COR-L47 (cell line): ENCODE data around the gene TEX2.
"Not testable (repeated sequence)": the region's sequence is repeated elsewhere in the genome, so short reads cannot be mapped to it uniquely, and the experiment has no call there.

Experiments
- DNase-seq: peaks from one replicate; lab custom pipeline; 2025; lab: John Stamatoyannopoulos, UW

TEX2 gene

DNA sequence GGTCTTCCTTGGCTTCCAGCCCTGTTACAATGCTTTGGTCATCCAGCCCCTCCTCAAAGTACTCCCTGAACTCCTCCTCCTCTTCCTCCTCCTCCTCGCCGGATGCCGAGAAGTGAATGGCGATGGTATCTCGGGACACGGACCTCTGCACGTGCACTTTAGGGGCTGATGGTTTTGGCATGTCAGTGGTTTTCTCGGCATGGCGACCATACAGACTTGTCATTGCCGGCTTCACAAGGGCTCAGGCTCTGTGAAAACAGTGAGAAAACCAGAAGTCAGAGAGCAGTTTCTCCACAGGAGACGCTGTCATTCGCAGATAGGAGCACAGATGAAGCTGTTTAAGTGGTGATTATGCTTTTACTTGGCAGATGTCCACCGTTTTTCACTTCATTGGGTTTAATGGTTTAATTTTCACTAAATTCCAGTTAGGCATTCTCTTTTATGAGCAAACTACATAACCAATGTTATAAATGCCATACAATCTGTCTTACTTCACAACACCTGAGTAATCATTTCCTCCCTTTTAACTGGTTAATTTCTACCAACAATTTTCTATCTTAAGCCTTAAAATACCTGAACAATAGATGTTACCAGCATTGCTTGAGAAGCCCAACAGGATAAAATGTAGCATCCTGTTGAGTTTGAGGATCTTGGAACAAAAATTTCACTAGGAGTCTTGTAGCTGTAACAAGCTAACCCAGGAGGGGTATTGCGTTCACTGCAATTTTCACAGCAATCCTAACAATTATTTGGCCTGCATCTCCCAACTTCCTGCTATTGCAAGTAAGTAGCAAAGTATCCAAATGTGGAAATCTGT lies 48.9 kb downstream of the TEX2 start:
- peak; percentile 77 for DNase-seq

DNA sequence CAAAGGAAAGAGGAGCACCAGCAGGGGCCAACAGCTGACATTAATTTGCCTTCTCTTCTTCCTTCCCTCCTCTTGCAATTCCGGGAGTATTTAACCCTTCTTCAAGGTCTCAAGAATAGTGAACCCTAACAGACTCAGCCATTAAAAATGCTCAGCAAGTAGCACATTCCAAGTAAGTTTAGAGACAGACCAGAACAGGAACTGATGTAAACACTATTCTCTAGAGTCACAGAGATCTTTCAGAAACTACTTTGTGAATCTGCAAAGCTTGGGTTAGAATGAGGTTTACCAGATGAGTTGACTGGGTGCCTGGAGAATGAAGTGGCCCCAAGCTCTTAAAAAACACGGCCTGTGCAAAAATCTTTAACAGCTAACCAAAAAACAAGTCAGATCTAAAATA lies 50.9 kb downstream of the TEX2 start:
- DNase-seq: no peak

DNA sequence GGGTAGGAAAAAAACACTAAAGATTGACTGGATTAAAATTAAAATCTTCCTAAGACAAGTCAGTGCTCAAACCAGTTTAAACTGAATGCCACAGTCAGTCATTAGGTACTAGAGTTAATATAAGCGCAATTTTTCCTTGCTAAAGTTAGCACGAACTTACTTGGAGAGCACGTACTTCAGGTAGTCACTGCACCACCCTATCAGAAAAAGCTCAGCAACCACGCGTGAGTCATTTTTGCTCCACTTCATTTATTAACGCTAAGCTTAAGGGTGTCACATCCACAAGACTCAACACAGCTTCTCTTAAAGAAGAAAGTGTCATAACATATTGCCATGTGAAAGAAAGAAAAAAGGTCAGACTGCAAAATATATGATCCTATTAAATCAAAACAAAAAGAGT lies 53.1 kb downstream of the TEX2 start:
- DNase-seq: no peak

DNA sequence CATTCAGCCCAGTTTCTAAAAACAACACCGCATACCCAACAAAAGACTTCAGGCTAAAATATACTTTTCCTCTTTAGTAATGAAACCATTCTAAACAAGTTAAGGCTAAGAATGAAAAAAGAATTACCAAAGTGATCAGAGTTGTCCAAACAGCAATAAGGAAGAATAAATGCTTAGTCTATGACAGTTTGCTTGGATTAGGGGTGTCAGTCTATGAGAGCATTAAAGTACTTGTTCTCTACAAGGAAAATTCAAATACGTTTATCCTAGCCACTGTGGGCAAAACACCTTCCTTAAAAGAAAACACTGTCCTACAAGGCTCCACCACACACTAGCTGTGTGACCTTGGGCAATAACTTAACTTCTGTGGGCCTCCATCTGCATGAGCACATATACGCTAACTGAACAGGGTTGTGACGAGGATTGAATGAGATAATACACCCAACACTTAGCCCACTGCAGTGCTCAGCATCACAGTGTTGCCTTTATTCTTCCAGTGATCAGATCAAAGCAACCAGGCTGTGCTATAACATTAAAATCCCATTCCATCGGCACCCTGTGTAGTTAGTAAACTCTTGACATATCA lies 53.6 kb downstream of the TEX2 start:
- no peak for DNase-seq

DNA sequence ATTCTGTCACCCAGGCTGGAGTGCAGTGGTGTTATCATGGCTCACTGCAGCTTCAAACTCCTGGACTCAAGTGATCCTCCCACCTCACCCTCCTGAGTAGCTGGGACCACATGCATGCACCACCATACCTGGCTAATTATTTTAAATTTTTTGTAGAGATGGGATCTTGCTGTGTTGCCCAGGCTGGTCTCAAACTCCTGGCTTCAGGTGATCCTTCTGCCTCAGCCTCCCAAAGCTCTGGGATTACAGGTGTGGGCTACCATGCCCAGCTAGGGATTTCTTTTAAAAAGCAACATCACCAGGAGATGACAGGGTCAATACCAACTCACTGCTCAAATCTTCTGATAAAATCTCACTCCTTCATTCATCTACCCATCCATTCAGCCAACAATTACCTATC lies 54.4 kb downstream of the TEX2 start:
- not testable (repeated sequence) for DNase-seq

DNA sequence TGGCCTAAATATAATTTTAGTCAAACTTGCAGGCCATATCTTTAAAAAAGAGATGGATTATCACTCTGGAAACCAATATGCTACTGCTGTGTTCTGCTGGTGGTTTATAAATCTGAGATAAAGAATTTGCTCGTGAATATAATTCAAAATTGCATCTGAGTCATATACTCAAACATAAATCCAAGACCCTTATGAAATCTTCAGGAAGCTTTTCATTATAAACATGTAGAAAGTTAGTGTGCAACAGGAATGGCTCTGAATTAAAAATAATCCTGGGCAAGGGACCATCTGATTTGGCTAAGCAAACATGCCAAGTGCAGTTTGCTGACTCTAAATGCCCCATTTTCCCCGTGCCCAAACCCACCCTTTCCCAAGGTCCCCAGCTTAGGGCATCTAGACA lies 57.3 kb downstream of the TEX2 start:
- DNase-seq: no peak

DNA sequence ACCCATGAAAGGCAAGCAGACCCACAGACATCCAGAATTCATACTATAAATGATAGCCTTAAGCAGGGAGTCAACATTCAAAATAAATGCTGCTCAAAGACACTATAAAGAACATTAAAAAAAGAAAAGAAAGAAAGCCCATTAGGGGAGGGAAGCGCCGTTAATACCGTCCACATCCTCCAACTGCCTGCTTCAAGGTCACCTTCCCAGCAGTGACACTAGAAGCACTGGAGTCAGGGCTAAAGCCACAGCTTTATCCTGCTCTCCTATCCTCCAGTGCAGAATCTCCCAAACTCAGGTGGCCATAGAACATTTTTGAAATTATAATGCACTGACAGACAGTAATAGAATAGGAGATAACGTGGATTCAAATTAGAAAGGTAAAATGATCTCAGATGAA lies 59.4 kb downstream of the TEX2 start:
- no peak for DNase-seq

DNA sequence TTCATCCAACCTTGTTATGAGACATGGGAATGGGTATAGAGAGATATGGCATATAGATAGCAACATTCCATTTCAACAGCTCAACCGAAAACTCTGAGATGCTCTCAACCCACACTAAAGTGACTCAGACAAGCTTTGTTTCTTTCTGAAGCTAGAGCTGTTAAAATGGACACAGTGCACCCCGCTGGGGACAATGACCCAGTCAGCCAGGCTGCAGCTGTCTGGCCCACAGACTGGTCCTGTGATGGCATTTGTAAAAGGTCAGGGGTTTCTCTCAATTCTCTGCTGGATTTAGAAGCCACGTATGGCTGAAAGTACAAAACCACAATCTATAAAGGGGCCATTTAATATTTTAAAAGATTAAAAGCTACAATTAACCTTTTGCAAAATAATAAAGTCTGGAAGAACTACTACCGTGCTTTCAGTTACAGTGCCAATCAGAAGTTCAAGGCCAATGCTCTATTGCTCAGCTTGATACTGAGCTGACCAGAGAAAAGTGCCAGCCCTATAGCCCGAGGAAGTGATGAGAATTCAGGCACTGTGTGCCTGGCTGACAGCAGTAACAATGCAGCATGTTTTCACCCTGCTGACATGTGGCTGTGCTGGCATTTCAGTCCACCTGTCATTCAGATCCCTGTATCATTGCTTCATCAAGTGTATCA lies 60.2 kb downstream of the TEX2 start:
- no peak for DNase-seq

DNA sequence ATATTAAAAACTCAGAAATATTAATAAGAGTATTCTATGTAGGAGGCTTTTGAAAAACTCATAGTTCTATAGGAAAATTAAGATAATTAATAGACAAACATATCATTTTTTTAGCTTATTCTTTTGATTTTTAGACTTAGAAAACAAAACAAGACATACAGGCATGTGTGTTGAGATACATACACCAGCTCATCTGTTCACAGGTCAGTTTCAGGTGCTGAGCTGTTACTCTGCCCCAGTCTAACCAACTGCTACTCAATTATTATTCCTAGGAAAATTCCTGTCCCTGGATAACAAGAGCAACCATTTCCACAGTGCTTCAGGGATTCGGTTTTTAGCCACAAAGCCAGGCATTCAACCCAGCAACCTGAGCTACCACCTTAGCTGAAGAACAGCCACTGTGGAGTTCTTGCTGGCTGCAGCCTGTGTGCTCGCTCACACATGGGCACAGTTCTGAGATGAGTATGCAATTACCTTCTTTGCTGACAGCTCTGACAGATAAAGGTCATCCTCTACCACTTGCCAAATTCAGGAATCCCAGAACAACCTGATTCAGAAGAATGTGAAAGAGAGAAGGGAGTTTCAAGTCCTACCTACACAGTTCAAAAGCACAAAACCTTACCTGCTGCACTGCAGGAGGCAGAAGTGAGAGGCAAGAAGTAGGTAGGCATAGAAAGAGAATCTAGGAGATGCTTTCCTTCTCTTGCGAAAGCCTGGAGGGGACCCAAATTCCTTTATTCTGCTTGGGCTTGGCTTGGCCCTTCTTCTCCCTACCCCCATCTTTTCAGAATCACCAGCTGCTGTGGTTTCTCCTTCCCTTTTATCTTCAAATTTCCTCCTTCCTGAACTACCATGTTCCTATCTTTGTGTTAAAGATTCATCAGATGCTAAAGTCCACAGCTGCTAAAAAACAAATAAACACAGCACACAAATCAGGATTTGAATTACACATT lies 62.7 kb downstream of the TEX2 start:
- DNase-seq: no peak

DNA sequence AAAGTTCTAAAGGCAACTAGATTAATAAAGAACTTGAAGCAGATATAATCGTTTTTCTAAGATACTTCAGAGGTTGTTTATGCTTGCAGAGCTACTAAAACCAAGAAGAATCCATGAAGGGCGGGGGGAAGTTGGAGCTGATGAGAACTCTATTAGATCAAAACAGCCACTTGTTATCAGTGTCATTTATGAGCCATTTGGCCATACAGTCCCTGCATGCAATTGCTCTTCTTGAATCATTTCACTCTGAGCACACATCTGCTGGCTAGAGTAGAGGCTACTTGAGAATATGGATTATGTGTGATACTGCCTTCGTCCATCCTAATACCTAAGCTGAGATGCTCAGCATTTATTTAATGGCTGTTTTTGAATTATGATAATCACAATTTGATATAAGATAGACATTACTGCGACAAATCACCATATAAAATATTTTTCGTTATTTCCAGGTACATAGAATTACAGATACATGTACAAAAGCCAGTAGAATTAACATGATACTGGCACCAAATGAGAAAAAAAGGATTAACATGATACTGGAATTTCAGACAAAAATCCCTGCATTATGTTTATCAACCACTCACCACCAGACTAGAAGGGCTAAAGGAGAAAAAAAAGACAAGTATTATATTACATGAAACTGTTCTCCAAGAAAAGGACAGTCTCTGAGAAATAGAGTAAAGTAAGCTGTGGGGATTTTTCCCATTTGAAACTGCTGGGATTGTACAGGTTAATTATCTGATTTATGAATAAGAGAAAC lies 64.5 kb downstream of the TEX2 start:
- DNase-seq: no peak

DNA sequence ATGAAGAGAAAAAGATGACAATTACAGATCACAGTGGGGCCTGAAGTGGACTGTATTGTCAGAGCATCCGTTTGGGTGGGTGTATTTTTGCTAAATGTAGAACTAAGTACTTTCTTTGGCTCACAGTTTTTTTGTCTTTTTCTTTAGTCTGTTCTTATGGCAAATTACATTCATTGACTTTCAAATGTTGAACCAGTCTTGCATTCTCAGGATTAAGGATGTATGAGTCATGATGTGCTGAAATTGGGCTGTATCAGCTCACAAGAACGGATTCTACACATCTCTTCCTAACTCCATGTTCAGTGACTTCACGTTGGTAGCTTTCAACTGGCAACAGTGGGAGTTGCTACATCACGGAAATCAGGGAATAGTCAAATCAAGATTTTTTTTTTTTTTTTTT lies 66.5 kb downstream of the TEX2 start:
- DNase-seq: no peak

DNA sequence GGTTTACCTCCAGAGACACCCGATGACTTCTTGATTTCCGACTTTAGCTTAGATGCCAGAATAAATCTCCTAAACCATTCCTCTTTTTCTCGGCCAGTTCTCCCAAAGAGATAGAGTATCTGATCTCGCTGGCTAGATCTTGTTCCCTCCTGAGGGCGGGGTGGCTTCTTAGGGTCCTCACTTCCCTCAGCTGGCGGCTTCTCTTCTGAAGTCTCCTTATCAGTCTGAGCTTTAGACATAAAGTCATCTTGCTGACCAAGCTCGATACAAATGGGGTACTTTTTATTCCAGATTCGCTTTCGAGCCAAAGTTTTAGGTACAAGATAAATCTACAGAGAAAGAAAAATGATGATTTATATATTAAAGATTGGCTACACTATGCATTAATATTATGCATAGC lies 69.5 kb downstream of the TEX2 start:
- no peak for DNase-seq

DNA sequence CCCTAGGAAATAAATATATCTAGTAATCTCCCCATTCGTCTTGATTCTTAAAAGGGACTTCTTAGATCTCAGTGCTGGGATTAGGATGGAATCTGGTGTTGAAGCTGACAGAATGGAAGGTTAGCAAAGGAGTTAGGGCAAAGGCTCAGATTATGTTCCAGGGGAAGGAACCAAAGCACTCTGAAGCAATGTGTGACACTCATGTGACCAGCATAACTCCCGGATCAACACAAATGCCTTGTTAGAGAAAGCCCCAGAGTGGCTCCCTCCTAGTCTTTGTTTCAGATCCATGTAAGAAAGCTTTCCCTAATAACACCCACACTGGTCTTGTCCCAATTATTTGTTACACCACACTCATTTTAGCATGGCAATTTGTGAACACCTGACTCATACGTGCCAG lies 70.5 kb downstream of the TEX2 start:
- no peak for DNase-seq

DNA sequence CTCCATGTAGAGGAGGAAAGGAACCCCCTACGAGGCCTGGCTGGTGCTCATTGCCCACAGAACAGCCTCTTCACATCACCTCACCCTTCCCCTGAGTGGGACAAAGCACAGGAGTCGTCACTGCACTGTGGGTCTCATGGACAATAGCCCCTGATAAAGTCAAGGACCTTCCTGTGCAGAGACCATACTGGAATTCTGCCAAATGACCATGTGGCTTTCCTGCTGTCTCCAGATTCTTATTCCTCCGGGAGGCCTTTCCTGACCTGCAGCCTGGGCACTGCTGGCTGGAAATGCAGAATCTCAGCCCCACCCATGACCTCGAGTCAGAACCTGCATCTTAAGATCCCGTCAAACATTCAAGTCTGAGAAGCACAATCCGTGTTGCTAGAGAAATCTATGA lies 72.6 kb downstream of the TEX2 start:
- DNase-seq: no peak

DNA sequence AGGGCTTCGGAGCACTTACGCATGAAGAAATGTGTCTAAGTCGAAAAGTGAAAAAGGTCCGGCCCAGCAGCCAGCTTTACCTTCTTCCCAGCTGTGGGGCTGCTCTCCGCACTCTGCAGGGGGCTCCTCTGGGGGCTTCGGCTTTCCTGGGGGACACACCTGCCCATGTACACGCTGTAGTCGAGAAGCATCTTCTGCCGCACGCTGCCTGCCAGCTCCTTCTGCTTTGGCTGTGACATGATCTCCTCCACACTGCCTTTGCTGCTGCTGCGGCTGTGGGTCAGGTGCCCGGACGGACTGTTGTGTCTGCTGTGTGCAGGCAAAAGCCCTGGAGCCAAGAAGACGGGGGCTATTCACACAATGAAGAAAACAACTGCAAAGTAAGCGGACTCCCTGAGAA lies 75.0 kb downstream of the TEX2 start:
- no peak for DNase-seq

DNA sequence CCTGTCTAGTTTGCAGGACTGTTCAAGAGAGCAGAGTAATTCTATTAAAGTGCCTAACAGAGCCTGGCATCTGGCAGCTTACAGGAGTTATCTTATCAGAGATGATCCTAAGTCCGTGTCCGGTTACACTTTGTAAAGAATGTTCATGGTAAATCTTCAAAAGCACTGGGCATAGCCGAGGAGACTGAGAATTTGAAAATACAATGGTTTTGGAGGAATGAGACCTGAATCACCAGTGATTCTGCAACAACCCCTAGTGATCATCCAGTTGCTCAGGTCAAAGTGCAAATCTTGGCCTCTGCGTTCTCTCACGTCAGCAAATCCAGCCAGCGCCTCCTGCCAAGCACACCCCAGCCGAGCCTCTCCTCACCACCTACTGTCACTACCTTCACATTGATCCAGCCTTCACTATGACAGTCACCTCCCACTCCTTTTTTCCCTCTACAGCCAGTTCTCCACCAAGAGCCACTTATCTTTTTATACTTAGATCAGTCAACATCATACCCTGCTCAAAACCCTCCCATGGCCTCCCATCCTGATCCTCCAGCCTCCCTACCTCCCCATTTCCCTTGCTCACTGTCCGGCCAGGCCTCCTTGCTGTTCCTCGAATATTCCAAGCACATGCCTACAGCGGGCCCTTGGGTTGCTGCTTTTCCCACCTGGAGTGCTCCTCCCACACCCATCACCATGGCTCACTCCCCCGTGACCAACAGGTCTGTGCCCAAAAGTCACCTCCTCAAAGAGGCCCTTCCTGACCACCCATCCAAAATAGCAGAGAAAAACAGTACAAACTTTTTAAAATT lies 75.8 kb downstream of the TEX2 start:
- no peak for DNase-seq

DNA sequence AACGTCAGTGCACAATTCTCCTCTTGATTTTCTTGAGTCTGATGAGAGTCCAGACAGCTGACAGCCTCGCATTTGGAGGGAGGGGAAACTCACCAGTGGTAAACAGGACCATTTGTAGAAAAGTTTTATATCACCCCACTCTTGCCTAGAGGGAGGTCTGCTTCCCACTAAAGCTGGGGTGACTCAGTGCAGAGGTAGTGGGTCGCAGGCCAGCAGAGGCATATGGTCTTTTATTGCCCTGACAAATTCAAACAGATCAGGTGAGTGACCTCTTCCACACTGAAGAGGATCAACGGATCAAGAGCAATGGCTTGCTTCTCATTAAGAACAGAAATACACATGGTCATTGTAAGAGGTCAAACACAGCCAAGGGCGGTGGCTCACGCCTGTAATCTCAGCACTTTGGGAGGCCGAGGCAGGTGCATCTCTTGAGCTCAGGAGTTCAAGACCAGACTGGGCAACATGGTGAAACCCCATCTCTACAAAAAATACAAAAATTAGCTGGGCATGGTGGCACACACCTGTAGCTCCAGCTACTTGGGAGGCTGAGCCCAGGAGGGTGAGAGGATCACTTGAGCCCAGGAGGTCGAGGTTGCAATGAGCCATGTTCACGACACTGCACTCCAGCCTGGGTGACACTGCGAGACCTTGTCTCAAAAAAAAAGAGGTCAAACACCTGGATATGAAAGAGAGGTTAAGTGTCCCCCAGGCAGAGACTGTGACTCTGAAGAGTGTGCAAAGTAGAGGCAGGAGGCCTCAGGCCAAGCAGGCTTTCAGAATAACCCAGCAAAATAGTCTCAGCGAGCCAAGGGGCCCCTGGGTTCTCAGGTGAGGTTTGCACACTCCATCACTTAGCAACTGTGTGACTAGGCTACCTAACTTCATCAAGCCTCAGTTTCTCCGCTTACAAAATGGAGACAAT lies 76.6 kb downstream of the TEX2 start:
- no peak for DNase-seq

DNA sequence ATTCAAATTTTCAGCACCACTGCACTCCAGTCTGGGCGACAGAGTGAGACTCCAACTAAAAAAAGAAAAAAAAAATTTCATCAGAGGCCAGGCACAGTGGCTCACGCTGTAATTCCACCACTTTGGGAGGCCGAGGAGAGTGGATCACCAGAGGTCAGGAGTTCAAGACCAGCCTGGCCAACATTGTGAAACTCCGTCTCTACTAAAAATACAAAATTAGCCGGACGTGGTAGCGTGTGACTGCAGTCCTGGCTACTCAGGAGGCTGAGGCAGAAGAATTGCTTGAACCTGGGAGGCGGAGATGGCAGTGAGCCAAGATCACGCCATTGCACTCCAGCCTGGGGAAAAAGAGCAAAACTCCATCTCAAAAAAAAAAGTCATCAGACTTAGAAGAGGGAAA lies 77.5 kb downstream of the TEX2 start:
- not testable (repeated sequence) for DNase-seq

DNA sequence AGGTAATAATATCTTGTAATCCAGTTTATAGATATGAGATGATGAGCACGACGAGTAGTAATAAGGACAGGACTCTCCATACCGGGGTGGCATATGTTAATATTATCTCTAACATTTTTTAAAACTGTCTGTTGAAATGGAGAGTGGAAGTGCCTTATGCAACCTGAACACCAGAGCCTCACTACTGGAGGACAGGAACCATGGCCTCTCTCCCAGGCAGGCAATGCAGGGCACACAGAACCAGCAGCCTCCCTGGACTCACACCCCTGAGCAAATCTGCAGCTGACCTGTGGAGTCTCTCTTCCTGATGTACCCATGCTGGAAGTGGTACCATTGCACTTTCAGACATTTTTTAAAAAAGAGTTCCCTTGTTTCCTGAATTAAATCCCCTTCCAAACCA lies 78.0 kb downstream of the TEX2 start:
- no peak for DNase-seq

DNA sequence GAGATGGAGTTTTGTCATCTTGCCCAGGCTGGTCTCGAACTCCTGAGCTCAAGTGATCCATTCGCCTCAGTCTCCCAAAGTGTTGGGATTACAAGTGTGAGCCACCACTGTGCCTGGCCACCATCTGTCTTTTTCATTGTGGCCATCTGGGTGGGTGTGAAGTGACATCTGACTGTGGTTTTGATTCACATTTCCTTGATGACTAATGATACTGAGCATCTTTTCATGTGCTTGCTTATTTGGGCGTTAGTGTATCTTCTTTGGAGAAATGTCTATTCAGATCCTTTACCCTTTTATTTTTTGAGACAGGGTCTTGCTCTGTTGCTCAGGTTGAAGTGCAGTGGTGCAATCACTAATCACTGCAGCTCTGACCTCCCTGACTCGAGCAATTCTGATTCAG lies 79.2 kb downstream of the TEX2 start:
- DNase-seq: no peak
